HG02870 (cell line): ENCODE measurements around the gene FKBP6.
"Not testable (repeated sequence)": the region's sequence is repeated elsewhere in the genome, so short reads cannot be mapped to it uniquely, and the experiment has no call there.

Experiments used
- ATAC-seq: cut with Tn5 transposase; IDR thresholded peaks from one replicate; pipeline ENCODE4 v1.9.1; 2021; ENCODE audit warnings: mild to moderate bottlenecking, moderate library complexity; ENCODE audit not compliant: unreplicated experiment

Gene FKBP6

DNA sequence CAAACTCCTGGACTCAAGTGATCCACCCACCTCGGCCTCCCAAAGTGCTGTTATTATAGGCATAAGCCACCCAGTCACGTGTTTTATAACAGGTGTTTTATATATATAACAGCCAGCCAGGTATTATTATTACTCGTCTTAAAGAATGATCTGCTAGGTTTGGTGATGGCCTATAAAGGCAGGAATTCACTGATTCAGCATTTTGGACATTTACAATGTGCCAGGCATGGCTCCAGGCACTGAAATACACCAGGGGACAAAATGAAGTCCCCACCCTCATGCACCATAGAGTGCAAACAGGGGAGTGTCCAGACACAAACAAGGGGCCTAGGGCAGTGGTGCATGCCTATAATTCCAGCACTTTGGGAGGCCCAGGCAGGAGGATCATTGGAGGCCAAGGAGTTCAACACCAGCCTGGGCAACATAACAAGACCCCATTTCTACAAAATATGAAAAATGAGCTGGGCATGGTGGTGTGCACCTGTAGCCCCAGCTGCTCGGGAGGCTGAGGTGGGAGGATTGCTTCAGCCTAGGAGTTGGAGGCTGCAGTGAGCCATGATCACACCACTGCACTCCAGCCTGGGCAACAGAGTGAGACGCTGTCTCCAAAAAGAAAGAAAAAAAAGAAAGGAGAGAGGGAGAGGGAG lies 4.4 kb upstream of the FKBP6 start:
- ATAC-seq, result not testable (repeated sequence)

DNA sequence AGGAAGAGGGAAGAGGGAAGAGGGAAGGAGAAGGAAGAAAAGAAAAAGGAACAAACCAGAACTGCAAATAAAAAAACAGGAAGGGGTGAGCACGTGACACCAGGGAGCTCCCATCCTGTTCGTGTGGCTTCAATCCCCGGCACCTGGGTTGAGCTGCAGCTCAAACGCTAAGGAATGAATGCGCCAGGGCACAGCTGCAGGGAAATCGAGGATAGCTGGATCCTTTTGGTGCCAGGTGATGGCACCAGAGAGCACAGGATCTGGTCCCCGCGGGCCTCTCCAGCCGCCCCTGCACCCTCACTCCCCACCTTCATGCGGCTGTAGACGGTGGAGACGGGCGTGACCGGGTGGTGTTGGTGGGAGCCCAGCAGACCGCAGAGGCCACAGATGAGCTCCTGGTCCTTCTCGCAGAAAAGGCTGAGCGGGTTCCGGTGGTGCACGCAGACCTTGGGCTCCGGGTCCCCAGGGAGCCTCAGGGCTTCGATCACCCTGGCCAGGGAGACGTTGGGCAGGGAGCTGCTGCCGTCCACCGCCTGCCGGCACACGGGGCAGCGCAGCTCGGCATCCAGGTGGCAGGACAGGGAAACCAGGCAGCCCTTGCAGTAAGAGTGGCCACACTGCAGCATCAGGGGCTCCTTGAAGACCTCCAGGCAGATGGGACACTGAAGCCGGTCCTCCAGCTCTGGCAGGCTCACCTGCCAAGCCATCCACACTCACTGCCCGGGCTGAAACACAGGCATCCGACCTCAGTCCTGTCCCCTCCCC lies 3.7 kb upstream of the FKBP6 start:
- ATAC-seq, result not testable (repeated sequence)

DNA sequence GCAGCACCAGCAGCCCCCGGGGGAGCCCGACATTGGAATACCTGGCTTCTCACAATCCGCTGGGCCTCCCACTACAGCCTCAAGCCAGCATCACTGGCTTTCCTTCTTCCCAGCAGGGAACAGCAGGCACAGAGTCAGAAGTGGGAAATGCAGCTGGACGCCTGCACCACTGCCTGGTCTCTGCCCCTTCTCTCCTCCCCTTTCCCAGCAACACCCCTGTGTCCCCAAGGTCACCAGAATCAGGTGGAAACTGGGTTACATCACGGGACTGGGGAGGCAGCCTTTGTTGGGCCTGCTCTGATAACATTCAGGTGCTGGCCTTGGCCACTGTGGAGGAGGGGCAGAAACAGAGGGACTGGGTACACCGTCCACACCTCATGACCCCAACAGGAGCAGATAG lies 2.5 kb upstream of the FKBP6 start:
- ATAC-seq, result not testable (repeated sequence)

DNA sequence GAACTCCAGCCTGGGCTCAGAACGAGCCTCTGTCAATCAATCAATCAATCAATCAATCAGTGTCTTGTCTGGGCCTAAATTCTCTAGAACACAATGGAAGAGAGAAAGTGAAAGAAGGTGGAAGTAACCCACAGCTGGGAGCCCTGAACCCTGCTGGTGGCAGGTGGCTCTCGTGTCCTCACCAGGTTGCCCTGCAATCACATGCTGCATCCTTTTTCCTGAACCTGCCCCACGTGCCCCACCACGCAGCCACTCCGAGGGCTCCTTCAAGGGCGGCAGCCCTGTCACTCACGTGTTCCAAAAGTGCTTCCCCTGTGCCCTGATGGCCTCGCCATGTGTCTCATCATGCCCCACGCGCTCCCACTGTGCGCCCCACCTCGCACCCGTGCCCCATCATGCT lies 512 bp upstream of the FKBP6 start:
- not testable (repeated sequence) for ATAC-seq

DNA sequence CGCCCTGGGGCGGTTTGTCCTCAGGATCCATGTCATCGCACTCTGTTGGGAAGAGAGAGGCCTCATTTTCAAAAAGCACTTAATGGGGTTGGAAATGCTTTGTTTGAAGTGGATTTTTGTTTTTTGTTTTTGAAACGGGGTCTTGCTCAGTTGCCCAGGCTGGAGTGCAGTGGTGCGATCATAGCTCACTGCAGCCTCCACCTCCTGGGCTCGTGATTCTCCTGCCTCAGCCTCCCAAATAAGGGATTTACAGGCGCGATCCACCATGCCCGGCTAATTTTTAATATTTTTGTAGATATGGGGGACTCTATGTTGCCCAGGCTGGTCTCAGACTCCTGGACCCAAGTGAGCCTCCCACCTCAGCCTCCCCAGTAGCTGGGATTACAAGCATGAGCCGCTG lies 735 bp downstream of the FKBP6 start:
- ATAC-seq, result no peak

DNA sequence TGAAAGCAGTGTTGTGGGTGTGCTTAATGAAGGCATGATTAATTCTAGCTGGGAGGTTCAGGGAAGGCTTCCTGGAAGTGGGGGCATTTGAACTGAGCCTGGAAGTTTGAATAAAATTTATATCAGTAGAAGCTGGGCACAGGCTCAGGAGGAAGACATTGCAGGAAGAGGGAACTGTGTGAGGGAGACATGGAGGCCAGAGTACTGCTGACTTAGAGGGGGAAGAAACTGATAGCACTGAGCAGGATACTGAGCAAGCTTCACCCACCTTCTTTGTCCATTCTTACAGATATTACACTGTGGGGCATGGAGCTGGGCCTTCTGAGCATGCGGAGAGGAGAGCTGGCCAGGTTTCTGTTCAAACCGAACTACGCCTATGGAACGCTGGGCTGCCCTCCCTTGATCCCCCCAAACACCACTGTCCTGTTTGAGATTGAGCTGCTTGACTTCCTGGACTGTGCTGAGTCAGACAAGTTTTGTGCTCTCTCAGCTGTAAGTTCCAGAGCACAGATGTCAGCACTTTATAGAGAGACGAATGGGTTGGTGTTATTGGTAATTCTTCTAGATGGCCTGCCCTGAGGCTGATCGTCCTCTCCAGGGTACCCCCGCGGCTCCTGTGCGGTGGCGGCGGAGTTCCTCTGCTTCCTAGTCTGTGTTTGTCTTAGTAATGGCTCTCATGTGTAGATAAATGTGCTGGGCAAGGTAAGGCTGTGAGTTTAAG lies 2.1 kb downstream of the FKBP6 start:
- ATAC-seq, result no peak

DNA sequence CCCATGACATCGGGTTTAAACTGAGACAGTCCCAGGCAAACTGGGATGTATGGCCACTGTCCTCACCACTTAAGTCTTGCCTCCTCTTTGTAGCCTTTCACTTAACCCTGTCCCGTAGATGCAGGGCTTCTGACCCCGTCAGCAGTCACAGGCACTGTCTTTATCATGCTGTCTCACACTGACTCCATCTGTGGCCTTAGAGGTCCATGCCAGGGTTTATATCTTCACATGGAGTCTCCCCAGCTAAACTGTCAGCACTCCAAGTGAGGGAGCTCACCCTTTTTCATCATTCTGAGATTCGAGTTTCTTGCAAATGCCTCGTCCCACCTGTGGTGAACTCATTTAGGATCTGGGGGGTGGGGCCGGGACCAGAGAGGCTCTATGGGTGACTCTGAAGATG lies 2.8 kb downstream of the FKBP6 start:
- ATAC-seq, result no peak

DNA sequence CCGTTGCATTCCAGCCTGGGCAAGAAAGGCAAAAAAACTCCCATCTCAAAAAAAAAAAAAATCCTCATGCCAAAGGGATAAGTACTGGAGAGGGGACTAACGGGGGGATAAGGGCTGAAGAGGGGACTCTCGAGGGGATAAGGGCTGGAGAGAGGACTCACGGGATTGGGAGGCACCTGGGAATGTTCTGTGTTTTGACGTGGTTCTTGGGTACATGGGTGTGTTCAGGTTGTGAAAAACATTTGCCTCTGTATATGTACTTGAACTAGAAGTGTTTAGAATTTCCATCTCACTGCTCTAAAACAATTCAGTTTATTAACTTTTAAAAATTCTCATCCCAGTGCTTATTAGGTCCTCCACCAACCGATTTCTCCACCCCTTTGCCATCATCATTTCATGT lies 4.5 kb downstream of the FKBP6 start:
- no peak for ATAC-seq

DNA sequence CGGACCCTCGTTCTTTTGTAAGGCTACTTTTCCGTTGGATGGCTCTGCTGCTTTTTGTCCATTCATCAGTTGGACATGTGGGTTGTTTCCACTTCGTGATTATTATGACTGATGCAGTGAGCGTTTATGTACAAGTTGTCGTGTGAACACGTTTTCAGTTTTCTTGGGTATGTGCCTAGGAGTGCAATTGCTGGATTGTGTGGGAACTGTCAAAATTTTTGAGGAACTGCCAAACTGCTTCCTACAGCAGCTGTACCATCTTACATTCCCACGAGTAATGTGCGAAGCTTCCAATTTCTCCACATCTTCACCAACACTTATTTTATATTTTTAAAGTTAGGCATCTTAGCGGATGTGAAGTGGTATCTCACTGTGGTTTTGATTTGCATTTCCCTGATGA lies 10.4 kb downstream of the FKBP6 start:
- ATAC-seq, result no peak

DNA sequence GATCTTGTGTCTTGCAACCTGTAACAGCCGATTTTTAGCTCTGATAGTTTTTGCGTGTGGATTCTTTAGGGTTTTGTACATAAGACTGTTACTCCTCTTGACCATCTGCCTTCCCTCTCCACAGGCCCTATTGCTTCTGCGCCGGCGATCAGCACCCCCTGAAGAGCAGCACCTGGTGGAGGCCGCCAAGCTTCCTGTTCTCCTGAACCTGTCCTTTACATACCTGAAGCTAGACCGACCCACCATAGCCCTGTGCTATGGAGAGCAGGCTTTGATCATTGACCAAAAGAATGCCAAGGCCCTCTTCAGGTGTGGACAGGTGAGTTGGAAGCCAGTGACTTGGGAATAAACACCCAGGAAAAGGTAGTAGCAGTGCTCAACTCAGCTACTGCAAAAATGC lies 12.6 kb downstream of the FKBP6 start:
- no peak for ATAC-seq

DNA sequence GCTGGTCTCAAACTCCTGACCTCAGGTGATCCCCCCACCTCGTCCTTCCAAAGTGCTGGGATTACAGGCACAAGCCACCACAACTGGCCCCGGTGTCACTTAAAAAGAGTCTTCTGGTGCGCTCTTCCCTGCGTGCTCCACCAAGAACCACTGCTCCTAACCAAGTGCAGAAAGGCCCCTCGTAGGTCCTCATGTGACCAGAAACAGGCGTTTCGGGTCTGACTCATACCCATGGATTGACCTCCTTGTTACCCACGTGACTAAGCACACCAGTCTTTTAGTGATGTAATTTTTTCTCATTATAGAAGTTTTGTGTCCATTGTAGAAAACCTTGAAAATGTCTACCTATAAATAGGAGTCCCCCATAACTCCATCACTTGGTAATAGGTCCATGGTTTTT lies 13.9 kb downstream of the FKBP6 start:
- ATAC-seq, result no peak

DNA sequence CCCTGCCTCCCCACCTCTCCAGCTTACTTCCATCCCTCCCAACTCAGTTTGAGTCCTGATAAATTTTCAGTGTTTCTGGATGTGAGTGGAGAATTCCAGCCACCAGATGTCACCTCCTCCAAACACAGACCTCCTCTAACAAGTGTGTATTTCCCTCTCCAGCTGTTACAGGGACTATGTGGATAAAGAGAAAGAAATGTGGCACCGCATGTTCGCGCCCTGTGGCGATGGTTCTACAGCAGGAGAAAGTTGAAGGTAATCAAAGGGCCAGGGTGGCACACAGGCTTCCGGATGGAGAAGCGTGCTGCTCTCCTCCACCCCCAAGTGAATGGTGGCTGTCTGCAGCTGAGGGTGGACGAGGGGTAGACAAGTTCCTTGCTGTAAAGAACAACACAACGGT lies 14.7 kb downstream of the FKBP6 start:
- ATAC-seq, result no peak

DNA sequence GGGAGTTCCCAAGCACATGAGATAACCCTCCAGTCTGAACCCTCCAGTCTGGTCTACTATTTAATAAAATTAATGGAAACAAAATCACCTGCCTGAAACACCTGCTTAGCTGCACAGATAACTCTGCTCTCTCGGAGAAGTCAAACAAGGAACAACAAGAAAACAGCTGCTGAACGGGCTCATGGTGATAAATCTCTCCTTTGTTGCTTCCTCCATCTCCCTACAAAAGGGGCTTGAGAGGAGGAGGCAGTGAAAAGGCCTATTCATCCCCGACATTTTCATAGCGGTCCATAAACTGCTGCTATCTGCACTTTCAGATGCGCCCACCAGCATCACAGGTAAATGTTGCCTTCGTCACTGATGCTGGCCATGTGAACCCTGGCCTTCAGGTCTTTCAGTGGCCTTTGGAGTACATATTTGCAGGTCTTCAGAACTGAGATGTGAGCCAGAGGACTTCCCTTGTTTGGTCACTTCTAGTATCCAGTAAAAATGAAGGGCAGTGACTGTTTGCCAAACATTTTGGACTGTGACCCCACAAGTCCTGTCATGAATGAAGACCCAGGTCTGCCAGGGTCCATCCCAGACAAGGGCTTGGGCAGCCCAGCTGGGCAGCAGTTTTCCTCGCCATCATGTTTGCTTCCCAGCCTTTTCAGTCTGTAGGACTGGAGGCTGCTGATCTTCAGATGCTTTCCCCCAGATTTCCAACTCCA lies 15.9 kb downstream of the FKBP6 start:
- no peak for ATAC-seq

DNA sequence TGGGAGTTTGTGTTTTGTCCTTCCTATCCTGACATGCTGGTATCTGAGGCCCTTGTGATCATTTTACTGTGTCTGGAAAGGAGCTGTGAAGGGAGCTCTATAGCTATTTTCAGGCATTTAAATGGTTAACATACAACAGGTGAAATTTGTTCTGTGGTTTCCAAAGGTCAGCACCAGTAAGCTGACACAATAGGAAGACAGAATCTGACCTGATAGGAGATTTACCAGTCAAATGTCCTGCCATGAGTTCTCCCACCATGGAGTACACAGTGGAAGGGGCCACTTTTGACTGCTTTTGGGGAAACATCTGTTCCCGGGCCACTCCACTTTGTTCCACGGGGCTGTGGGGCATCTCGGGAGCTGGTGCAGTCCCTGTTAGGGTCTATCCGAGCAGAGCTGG lies 17.6 kb downstream of the FKBP6 start:
- ATAC-seq, result no peak

DNA sequence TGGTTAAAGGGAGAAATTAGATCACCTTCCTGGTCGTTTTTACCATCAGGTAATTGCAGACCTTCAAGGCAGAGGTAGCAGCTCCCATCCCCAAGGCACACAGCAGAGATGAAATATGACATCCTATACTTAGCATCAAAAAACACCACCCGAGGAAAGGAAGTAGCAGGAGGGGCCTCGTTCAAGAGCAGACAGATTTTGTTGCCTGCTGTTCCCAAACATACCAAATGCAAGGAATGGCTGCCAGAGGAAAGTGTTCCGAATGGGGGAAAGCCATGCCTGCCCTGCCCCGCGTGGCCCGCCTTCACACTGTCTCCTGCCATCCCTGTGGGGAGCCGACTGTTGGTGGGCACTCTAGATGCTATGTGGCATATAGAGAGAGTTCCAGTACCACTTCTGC lies 18.0 kb downstream of the FKBP6 start:
- no peak for ATAC-seq

DNA sequence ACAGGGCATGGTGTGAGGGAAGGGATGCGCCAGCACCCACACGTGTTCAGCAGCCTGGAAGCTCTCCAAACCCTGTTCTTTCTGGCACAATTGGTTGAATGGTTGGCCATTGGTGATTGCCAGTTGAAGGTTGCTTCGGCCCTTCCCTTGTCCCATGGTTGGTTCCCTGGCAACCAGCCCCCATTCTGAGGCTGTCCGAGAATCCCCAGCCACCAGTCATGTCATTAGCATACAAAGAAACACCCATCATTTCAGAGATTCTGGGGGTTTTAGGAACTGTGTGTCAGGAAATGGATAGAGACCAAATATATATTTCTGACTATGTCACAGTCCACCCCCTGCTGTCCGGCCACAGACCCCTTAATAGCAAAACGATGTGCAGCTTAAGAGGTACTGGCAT lies 21.8 kb downstream of the FKBP6 start:
- ATAC-seq, result no peak

DNA sequence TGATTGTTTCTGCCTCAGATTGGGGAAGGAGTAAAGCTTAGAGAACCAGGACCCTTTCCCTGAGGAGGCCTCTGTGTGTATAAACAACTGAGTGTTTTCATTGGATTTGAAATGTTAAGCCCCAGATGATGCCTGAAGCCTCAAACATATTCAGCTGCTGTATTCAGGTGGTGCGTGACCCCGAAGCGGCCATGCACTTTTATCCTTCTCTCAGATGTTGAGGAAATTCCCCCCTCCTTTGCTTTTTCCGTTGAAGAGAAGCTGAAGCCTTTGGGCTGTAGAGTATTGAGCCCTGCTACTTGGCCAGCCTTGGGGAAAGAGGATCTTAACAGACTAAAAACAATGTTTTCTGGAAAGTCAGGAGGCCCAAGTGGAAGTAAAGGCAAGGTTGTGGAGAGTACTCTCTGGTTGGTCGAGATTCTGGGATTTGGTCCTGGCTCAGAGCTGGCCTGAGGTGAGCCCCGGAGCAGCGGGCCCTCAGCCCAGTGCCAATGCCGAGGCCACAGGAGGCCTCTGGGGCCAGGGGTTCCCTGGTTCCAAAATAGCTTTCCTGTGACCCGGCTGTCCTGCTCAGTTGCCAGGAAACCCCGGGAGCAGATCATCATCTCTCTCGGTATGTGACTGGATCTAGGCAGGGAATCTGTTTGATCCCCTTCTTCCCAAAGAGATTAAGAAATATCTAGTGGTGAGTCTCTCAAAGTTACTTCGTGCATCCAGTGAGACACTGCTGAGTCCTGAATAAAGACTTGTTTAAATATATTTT lies 22.5 kb downstream of the FKBP6 start:
- no peak for ATAC-seq

DNA sequence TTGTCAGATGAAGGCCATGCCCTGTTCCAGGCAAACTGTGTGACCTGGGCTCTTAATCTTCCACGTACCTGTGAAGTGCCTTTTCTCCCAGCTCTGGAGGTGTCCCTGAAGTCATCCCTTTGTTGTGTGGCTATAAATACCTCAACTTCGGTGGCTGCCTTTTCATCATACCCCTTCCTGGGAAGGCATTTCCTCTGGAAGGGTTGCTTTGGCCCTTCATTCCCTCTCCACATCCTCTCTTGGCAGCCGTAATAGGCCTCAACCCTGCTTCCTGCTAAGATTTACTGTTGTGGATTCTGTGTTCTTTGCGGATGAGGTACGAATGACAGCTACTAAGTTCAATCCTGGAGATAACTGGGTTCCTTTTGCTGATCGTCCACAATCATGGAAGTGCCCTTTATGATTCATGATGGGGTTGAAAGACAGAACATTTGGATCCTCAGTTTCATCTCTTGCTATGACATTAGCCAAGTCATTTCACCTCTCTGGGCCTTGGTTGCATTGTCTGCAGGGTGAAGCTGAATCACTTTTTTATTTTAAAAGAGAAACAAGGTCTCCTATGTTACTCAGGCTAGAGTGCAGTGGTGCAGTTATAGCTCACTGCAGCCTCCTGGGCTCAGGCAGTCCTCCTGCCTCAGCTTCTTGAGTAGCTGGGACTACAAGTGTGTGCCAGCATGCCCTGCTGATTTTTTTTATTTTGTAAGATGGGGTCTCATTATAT lies 23.6 kb downstream of the FKBP6 start:
- ATAC-seq, result no peak

DNA sequence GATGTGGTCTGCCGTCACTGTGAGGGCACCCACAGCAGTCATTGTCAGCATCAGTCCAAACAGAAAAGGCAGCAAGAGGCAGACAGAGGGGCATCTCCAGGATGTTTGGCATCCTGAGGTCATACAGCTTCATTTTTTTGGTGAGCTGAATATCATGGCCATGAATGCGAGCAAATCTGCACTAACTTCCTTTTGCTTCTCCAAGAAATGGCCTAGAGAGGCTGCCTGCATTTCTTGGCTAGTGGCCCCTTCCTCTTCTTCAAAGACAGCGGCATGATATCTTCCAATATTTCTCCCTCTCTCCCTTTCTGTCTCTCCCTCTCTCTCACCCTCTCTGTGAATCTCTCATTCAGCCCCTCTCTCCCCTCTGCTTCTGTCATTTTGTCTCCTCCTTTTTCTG lies 24.8 kb downstream of the FKBP6 start:
- no peak for ATAC-seq

DNA sequence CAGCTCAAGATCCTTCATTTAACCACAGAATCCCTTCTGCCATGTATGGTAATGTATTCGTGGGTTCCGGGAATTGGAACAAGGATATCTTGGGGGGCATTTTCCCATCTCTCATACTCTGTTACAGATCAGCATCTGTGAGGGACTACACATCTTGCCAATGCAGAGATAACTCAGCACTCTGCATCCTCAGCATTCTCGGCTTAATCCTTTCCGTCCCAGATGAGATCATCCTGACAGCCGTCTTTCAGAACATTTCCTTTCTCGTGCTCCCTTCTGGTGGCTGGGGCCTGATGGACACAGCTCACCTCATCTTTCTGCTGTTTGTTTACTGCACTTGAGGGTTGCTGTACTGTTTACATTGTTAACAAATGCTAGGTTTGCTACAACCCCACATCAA lies 25.3 kb downstream of the FKBP6 start:
- no peak for ATAC-seq
